OCI-LY3 (cell line): Measurements from ENCODE around the gene FLRT2.

Experiments
- H2AFZ ChIP-seq: fragments of 200-600, 300-600 bp; shearing (Covaris generic); 2 replicates; pipeline ENCODE4 v1.6.0; 2014; ENCODE audit warnings: antibody characterized with exemption, low read depth, low read length
- H3K27ac ChIP-seq: fragments of 200-600, 300-600 bp; sonication (generic); 2 replicates; pipeline ENCODE4 v1.5.1; 2014; ENCODE audit warnings: mild to moderate bottlenecking, low read length, moderate library complexity, mixed read lengths
- H3K27me3 ChIP-seq: fragments of 200-600, 300-600 bp; sonication (generic); 2 replicates; pipeline ENCODE4 v1.6.1; 2014; ENCODE audit warnings: low read depth, low read length, mixed read lengths
- H3K36me3 ChIP-seq: fragments of 200-600, 300-600 bp; sonication (generic); replicated peaks from 2 replicates; pipeline ENCODE3; 2014; ENCODE audit warnings: low read depth, low read length, mixed read lengths
- H3K4me1 ChIP-seq: fragments of 300-600, 200-600 bp; sonication (generic); 2 replicates; pipeline ENCODE4 v1.6.1; 2014; ENCODE audit warnings: low read length, mixed read lengths
- H3K4me2 ChIP-seq: fragments of 200-600, 300-600 bp; sonication (generic); 2 replicates; pipeline ENCODE4 v1.6.1; 2014; ENCODE audit warnings: low read length, mixed read lengths
- H3K4me3 ChIP-seq: fragments of 300-600, 200-600 bp; sonication (generic); 2 replicates; pipeline ENCODE4 v1.5.1; 2014; ENCODE audit warnings: antibody characterized with exemption, mild to moderate bottlenecking, low read length, moderate library complexity
- H3K79me2 ChIP-seq: fragments of 300-600, 200-600 bp; shearing (Covaris generic); 2 replicates; pipeline ENCODE4 v1.6.1; 2014; ENCODE audit warnings: mild to moderate bottlenecking, low read length, mixed read lengths
- H3K9ac ChIP-seq: fragments of 300-600, 200-600 bp; shearing (Covaris generic); 2 replicates; pipeline ENCODE4 v1.6.0; 2014; ENCODE audit warnings: mild to moderate bottlenecking, low read length, moderate library complexity
- H3K9me3 ChIP-seq: fragments of 200-600, 300-600 bp; shearing (Covaris generic); 2 replicates; pipeline ENCODE4 v1.6.1; 2014; ENCODE audit warnings: low read length, mixed read lengths; ENCODE audit not compliant: insufficient read depth
- H4K20me1 ChIP-seq: fragments of 200-600, 300-600 bp; sonication (generic); 2 replicates; pipeline ENCODE4 v1.6.1; 2016; ENCODE audit warnings: low read length, mixed read lengths; ENCODE audit not compliant: insufficient read depth
- CTCF ChIP-seq: fragments of 200-600, 300-600 bp; sonication (generic); IDR thresholded peaks from 2 replicates; pipeline ENCODE4 v1.5.1; 2014; ENCODE audit warnings: antibody characterized with exemption, low read length, low read depth
- EZH2phosphoT487 ChIP-seq: fragments of 200-600 bp; shearing (Covaris generic); IDR thresholded peaks from 2 replicates; pipeline ENCODE4 v1.6.1; 2018; ENCODE audit warnings: antibody characterized with exemption, mixed run types, low read depth

FLRT2 gene

GRCh38 chr14:85533023-85533860 is 3.3 kb downstream of the FLRT2 start:
- H2AFZ ChIP-seq: no peak overlapping the region
- no peak overlapping the region for H3K27ac ChIP-seq
- H3K4me2 ChIP-seq: no peak overlapping the region
- H4K20me1 ChIP-seq: no peaks in the 10 kb centered on the region
- no peaks in the 10 kb centered on the region for H3K36me3 ChIP-seq
- H3K9me3 ChIP-seq: peaks cover 6% of the 10 kb centered on the region; the same call in 1 of the 2 replicates
- no peak overlapping the region for H3K9ac ChIP-seq
- H3K4me1 ChIP-seq: no peaks in the 10 kb centered on the region
- H3K27me3 ChIP-seq: no peaks in the 10 kb centered on the region
- no peak overlapping the region for H3K4me3 ChIP-seq
- no peaks in the 10 kb centered on the region for H3K79me2 ChIP-seq
- TF ChIP-seq CTCF (no peak), EZH2phosphoT487 (no peak)

- Histone ChIP-seq H3K79me2 (no peaks in the 10 kb centered on the region), H3K27ac (no peak overlapping the region), H3K4me3 (no peak overlapping the region), H3K36me3 (no peaks in the 10 kb centered on the region), H2AFZ (no peak overlapping the region), H3K9me3 (peaks cover 6% of the 10 kb centered on the region; the same call in 1 of the 2 replicates), H3K4me2 (no peak overlapping the region), H4K20me1 (no peaks in the 10 kb centered on the region), H3K4me1 (no peaks in the 10 kb centered on the region), H3K9ac (no peak overlapping the region), H3K27me3 (no peaks in the 10 kb centered on the region)
- TF ChIP-seq CTCF: no peak
- TF ChIP-seq EZH2phosphoT487: no peak
These were observed 3.9 kb downstream of the FLRT2 start for GRCh38 chr14:85533861-85534291.

- Histone ChIP-seq H4K20me1 (no peaks in the 10 kb centered on the region), H2AFZ (no peak overlapping the region), H3K27ac (no peak overlapping the region), H3K79me2 (no peaks in the 10 kb centered on the region), H3K9ac (no peak overlapping the region), H3K27me3 (no peaks in the 10 kb centered on the region), H3K4me2 (no peak overlapping the region), H3K9me3 (peaks cover 6% of the 10 kb centered on the region; the same call in 1 of the 2 replicates), H3K36me3 (no peaks in the 10 kb centered on the region), H3K4me1 (no peaks in the 10 kb centered on the region), H3K4me3 (no peak overlapping the region)
- TF ChIP-seq CTCF: no peak
- no peak for TF ChIP-seq EZH2phosphoT487
These were observed 4.7 kb downstream of the FLRT2 start for GRCh38 chr14:85534458-85535293.

- no peaks in the 10 kb centered on the region for H3K79me2 ChIP-seq
- no peak overlapping the region for H3K9ac ChIP-seq
- no peaks in the 10 kb centered on the region for H3K36me3 ChIP-seq
- no peaks in the 10 kb centered on the region for H3K27me3 ChIP-seq
- H3K27ac ChIP-seq: no peak overlapping the region
- H3K4me3 ChIP-seq: no peak overlapping the region
- no peaks in the 10 kb centered on the region for H3K4me1 ChIP-seq
- no peak overlapping the region for H2AFZ ChIP-seq
- TF ChIP-seq CTCF (no peak), EZH2phosphoT487 (no peak)
- peaks cover 6% of the 10 kb centered on the region; the same call in 1 of the 2 replicates for H3K9me3 ChIP-seq
- H4K20me1 ChIP-seq: no peaks in the 10 kb centered on the region
- no peak overlapping the region for H3K4me2 ChIP-seq
These were observed 5.4 kb downstream of the FLRT2 start for GRCh38 chr14:85535321-85535720.
